Karpas-422 (cell line): ENCODE results near the gene SSBP4. TPM values are rescaled to one million over a fixed set of nuclear protein-coding genes. Genes with fewer than 3 reads are reported as not detected.
A peak's percentile ranks its signal among the peaks of the same experiment; 100 is the strongest.

Experiments used
- DNase-seq: peaks from one replicate; pipeline ENCODE4 v3.0.0-alpha.2; 2015
- H2AFZ ChIP-seq: fragments of 200-600 bp; sonication (generic); 2 replicates; pipeline ENCODE4 v1.6.1; 2014; ENCODE audit warnings: antibody characterized with exemption, low read length, mixed read lengths
- H3K27ac ChIP-seq: fragments of 200-600 bp; sonication (generic); 2 replicates; pipeline ENCODE4 v1.5.1; 2014; ENCODE audit warnings: mild to moderate bottlenecking, low read length, moderate library complexity
- H3K27me3 ChIP-seq: fragments of 200-600 bp; sonication (generic); 2 replicates; pipeline ENCODE4 v1.6.1; 2014; ENCODE audit warnings: low read length, mixed read lengths
- H3K36me3 ChIP-seq: fragments of 200-600 bp; sonication (generic); 2 replicates; pipeline ENCODE4 v1.6.1; 2014; ENCODE audit warnings: low read length, mixed read lengths; ENCODE audit not compliant: insufficient read depth
- H3K4me1 ChIP-seq: fragments of 200-600 bp; sonication (generic); 2 replicates; pipeline ENCODE4 v1.6.1; 2014; ENCODE audit warnings: mild to moderate bottlenecking, low read length, mixed read lengths
- H3K4me2 ChIP-seq: fragments of 200-600 bp; sonication (generic); 2 replicates; pipeline ENCODE4 v1.6.1; 2014; ENCODE audit warnings: low read length, low read depth, mild to moderate bottlenecking; ENCODE audit not compliant: poor library complexity, severe bottlenecking
- H3K4me3 ChIP-seq: fragments of 200-600 bp; sonication (generic); 2 replicates; pipeline ENCODE4 v1.5.1; 2014; ENCODE audit warnings: mild to moderate bottlenecking, antibody characterized with exemption, low read length, mixed read lengths
- H3K79me2 ChIP-seq: fragments of 200-600 bp; sonication (generic); 2 replicates; pipeline ENCODE4 v1.6.1; 2014; ENCODE audit warnings: mild to moderate bottlenecking, low read length, mixed read lengths
- H3K9ac ChIP-seq: fragments of 200-600 bp; sonication (generic); 2 replicates; pipeline ENCODE4 v1.6.0; 2014; ENCODE audit warnings: low read length
- H3K9me2 ChIP-seq: fragments of 200-600 bp; sonication (generic), shearing (Covaris generic); replicated peaks from 2 replicates; pipeline ENCODE4 v1.6.0; 2014; ENCODE audit warnings: mild to moderate bottlenecking, low read length, moderate library complexity; ENCODE audit not compliant: insufficient read depth
- H3K9me3 ChIP-seq: fragments of 300-700, 200-600 bp; sonication (generic); 2 replicates; pipeline ENCODE4 v1.6.1; 2014; ENCODE audit warnings: low read length, mixed read lengths
- H4K20me1 ChIP-seq: fragments of 200-600 bp; sonication (generic); 2 replicates; pipeline ENCODE4 v1.6.1; 2014; ENCODE audit warnings: mild to moderate bottlenecking, antibody characterized with exemption, low read length, low read depth; ENCODE audit not compliant: insufficient read depth
- total RNA-seq: library from RNA; depleted of rRNA; stranded (reverse); fragments of >200 nt; shearing (Covaris generic); gene quantifications from 2 replicates; pipeline ENCODE4 v1.2.3, GENCODE V29; 2014; ENCODE audit warnings: low replicate concordance

SSBP4 gene
- total RNA-seq, 1 experiment from 2014 or later: 22.5 TPM

GRCh38 chr19:18440415-18440877 is 21.2 kb downstream of the SSBP4 start:
- Histone ChIP-seq H3K79me2 (no peaks in the 10 kb centered on the region), H3K9ac (no peak overlapping the region), H3K4me2 (no peak overlapping the region), H3K9me3 (no peaks in the 10 kb centered on the region), H3K36me3 (peaks cover 14% of the 10 kb centered on the region), H3K4me3 (no peak overlapping the region), H4K20me1 (no peaks in the 10 kb centered on the region), H2AFZ (no peak overlapping the region), H3K9me2 (no peaks in the 10 kb centered on the region), H3K27me3 (no peaks in the 10 kb centered on the region), H3K4me1 (peaks cover 32% of the 10 kb centered on the region), H3K27ac (no peak overlapping the region)
- DNase-seq: peak; percentile 81

DNA sequence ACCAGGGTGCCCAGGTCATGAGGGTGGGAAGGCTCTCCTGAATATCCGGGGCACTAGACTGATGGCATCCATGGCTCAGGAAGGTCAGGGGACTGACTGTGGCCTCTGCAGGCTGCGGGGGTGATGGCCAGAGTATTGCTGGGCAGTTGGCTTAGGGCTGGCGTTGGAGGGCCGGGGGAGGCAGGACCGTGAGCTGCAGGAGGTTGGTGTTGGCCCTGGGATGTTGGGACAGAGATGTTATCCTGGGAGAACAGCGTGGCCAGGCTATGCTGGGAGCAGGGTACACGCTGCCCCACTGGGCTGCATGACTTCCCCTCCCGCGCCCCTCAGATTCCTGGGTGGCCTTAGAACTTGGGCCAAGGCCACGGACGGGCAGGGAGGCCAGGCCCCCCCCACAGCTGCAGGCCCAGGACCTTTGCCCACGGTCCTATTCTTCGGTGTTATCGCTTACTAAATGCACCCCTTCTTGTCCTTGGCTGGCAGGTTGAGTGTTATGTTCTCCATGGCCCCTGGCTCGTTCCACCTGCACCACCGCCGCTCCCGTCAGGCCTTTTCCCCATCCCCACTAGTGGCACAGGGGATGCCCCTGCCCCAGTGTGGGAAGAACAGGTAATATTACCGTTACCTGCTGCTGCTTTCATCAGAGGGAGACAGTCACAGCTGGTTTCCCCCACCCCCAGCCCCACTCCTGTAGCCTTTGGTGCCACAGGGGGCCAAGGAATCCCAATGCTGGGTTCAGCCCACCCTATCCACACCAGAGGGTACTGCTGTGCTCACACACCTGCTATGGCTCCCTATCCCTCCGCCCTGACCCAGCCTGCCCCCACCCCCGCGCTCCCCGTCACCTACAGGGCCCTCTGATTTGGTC is 22.0 kb downstream of the SSBP4 start:
- Histone ChIP-seq H3K27me3 (no peaks in the 10 kb centered on the region), H3K9me2 (no peaks in the 10 kb centered on the region), H3K36me3 (peaks cover 14% of the 10 kb centered on the region), H3K27ac (no peak overlapping the region), H3K9me3 (no peaks in the 10 kb centered on the region), H3K9ac (no peak overlapping the region), H3K4me1 (peaks cover 32% of the 10 kb centered on the region), H4K20me1 (no peaks in the 10 kb centered on the region), H3K4me2 (no peak overlapping the region), H3K4me3 (no peak overlapping the region), H3K79me2 (no peaks in the 10 kb centered on the region), H2AFZ (no peak overlapping the region)
- DNase-seq: no peak

GRCh38 chr19:18441804-18442788 is 22.9 kb downstream of the SSBP4 start:
- H4K20me1 ChIP-seq: no peaks in the 10 kb centered on the region
- H3K36me3 ChIP-seq: peaks cover 14% of the 10 kb centered on the region
- no peak overlapping the region for H2AFZ ChIP-seq
- no peak overlapping the region for H3K9ac ChIP-seq
- H3K27ac ChIP-seq: no peak overlapping the region
- no peaks in the 10 kb centered on the region for H3K27me3 ChIP-seq
- DNase-seq: no peak
- H3K9me3 ChIP-seq: no peaks in the 10 kb centered on the region
- no peak overlapping the region for H3K4me2 ChIP-seq
- H3K9me2 ChIP-seq: no peaks in the 10 kb centered on the region
- no peak overlapping the region for H3K4me3 ChIP-seq
- H3K79me2 ChIP-seq: no peaks in the 10 kb centered on the region
- peaks cover 25% of the 10 kb centered on the region for H3K4me1 ChIP-seq

- H3K9me2 ChIP-seq: no peaks in the 10 kb centered on the region
- no peaks in the 10 kb centered on the region for H3K27me3 ChIP-seq
- no peaks in the 10 kb centered on the region for H4K20me1 ChIP-seq
- no peaks in the 10 kb centered on the region for H3K79me2 ChIP-seq
- H3K36me3 ChIP-seq: peaks cover 14% of the 10 kb centered on the region
- H3K4me1 ChIP-seq: peaks cover 18% of the 10 kb centered on the region
- H2AFZ ChIP-seq: no peak overlapping the region
- H3K9ac ChIP-seq: no peak overlapping the region
- H3K27ac ChIP-seq: no peak overlapping the region
- H3K4me3 ChIP-seq: no peak overlapping the region
- no peaks in the 10 kb centered on the region for H3K9me3 ChIP-seq
- no peak overlapping the region for H3K4me2 ChIP-seq
- no peak for DNase-seq
Measured at GRCh38 chr19:18442941-18443340, 23.7 kb downstream of the SSBP4 start.

DNA sequence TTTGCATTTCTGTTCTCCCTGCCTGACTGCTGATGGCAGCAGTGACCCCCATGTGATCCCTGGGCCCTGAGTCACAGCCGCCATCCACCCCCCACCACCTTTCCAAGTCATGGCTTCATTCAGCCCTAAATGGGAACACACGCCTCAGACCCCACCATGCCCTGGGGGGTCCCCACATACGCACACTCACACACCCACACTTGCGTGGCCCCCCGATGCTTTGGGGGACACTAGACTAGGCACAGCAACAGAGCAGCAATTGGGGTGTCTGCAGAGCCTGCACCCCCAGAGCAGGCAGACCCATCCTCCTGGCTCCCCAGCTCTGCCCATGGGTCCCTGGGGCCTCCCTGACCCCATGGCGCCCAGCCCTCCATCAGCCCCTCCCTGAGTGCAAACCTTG is 24.2 kb downstream of the SSBP4 start:
- DNase-seq: no peak
- H3K4me2 ChIP-seq: no peak overlapping the region
- no peak overlapping the region for H2AFZ ChIP-seq
- H3K9ac ChIP-seq: no peak overlapping the region
- no peaks in the 10 kb centered on the region for H3K9me3 ChIP-seq
- H3K36me3 ChIP-seq: peaks cover 14% of the 10 kb centered on the region
- no peak overlapping the region for H3K4me3 ChIP-seq
- no peaks in the 10 kb centered on the region for H3K27me3 ChIP-seq
- no peaks in the 10 kb centered on the region for H3K9me2 ChIP-seq
- H3K79me2 ChIP-seq: no peaks in the 10 kb centered on the region
- H3K4me1 ChIP-seq: peaks cover 14% of the 10 kb centered on the region
- H3K27ac ChIP-seq: no peak overlapping the region
- H4K20me1 ChIP-seq: no peaks in the 10 kb centered on the region

DNA sequence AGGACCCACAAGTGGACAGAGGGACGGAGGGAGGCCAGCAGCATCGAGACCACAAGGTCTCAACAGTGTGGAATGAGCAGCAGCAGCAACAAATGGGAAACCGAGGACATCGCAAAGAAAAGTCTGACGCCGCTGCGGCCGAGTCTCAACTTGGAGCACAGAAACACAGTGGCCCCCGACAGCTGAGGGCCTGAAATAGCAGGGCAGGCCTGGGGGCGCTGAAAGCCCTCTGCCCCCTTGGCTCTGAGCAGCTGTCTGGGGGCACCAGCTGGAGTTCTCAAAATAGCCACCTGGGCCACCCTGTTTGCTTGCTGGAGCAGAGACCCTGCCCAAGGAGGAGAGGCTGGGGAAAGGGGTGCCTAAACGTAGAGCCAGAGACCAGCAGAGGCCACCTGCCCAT is 24.6 kb downstream of the SSBP4 start:
- Histone ChIP-seq H3K9ac (no peak overlapping the region), H3K9me3 (no peaks in the 10 kb centered on the region), H3K4me2 (no peak overlapping the region), H3K36me3 (peaks cover 14% of the 10 kb centered on the region), H3K4me1 (peaks cover 10% of the 10 kb centered on the region), H4K20me1 (no peaks in the 10 kb centered on the region), H3K27me3 (no peaks in the 10 kb centered on the region), H3K79me2 (no peaks in the 10 kb centered on the region), H3K9me2 (no peaks in the 10 kb centered on the region), H3K4me3 (no peak overlapping the region), H3K27ac (no peak overlapping the region), H2AFZ (no peak overlapping the region)
- DNase-seq: no peak

DNA sequence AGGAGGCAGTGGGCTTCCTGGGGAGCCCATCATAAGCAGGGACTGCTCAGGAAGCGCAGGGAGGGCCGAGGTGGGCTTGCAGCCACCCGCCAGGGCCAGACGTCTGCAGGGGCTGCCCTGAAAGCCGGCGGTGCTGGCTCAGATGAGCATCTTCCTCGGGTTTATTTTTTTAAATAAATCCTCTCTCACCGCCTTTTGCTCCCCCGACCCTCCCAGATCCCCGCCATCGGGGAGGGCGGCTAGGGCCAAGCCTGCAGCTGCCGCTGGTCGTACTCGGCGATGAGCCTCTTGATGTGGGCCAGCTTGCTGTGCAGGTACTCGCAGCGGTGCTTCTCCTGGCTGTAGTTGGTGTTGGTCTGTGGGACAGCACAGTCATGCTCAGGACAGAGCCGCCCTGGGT is 25.3 kb downstream of the SSBP4 start:
- H3K4me1 ChIP-seq: peaks cover 3% of the 10 kb centered on the region
- no peaks in the 10 kb centered on the region for H3K79me2 ChIP-seq
- H2AFZ ChIP-seq: no peak overlapping the region
- no peak overlapping the region for H3K4me3 ChIP-seq
- no peaks in the 10 kb centered on the region for H4K20me1 ChIP-seq
- H3K9me2 ChIP-seq: no peaks in the 10 kb centered on the region
- H3K27me3 ChIP-seq: no peaks in the 10 kb centered on the region
- H3K27ac ChIP-seq: no peak overlapping the region
- no peak for DNase-seq
- H3K4me2 ChIP-seq: no peak overlapping the region
- no peak overlapping the region for H3K9ac ChIP-seq
- no peaks in the 10 kb centered on the region for H3K9me3 ChIP-seq
- H3K36me3 ChIP-seq: peaks cover 14% of the 10 kb centered on the region
